Measurements from ENCODE around the gene PTGDS. TPM values are rescaled to one million over a fixed set of nuclear protein-coding genes. Genes with fewer than 3 reads are reported as not detected.

Gene PTGDS
- total RNA-seq, 1 experiment from 2014 or later: 2.2 TPM

- Mint-ChIP-seq H3K4me1 (no peaks in the 10 kb centered on the region), H3K4me3 (no peak overlapping the region), H3K9me3 (peaks cover 8% of the 10 kb centered on the region), H3K36me3 (peaks cover 6% of the 10 kb centered on the region; the same call in 1 of the 2 replicates), H3K27me3 (ENCODE audit: low read depth) (peaks cover 6% of the 10 kb centered on the region; the same call in 1 of the 2 replicates), H3K27ac (no peak overlapping the region)
- TF ChIP-seq ZNF121 (CRISPR knock-in tag; IDR thresholded peaks at IDR 0.05) (no peak), E2F5 (CRISPR knock-in tag; IDR thresholded peaks at IDR 0.05) (no peak), ZNF232 (CRISPR knock-in tag; IDR thresholded peaks at IDR 0.05) (no peak), ZSCAN18 (CRISPR knock-in tag; IDR thresholded peaks at IDR 0.05) (no peak)
- no peak for DNase-seq (ENCODE audit: low spot score)
- ChIA-PET POLR2A (no interaction called here), CTCF (interaction anchor here (1.0 to 1.4 kb wide), 3 partner anchors 19 to 27 kb away, joined by 3 to 9 read pairs (median 3); no protein-coding TSS in a partner anchor)
- no peak for ATAC-seq
Measured at GRCh38 chr9:137007108-137007815, 30.0 kb downstream of the PTGDS start.

GRCh38 chr9:137007816-137008270 lies 30.5 kb downstream of the PTGDS start:
- DNase-seq (ENCODE audit: low spot score) (no peak), ATAC-seq (no peak)
- no peak overlapping the region for H3K27ac Mint-ChIP-seq
- TF ChIP-seq OVOL2 (CRISPR knock-in tag; IDR thresholded peaks at IDR 0.05; ENCODE audit: borderline replicate concordance) (no peak), GRHL2 (CRISPR knock-in tag; IDR thresholded peaks at IDR 0.05; ENCODE audit: insufficient replicate concordance, severe bottlenecking) (no peak), ZNF671 (CRISPR knock-in tag; IDR thresholded peaks at IDR 0.05) (no peak), E2F4 (CRISPR knock-in tag; IDR thresholded peaks at IDR 0.05; ENCODE audit: borderline replicate concordance, low read depth) (no peak), SP1 (CRISPR knock-in tag; conservative IDR thresholded peaks at IDR 0.05) (no peak), ZNF532 (CRISPR knock-in tag; IDR thresholded peaks at IDR 0.05; ENCODE audit: borderline replicate concordance) (no peak), JUN (CRISPR knock-in tag; IDR thresholded peaks at IDR 0.05) (no peak), FOXJ3 (CRISPR knock-in tag; IDR thresholded peaks at IDR 0.05; ENCODE audit: borderline replicate concordance) (no peak), ATF2 (CRISPR knock-in tag; IDR thresholded peaks at IDR 0.05; ENCODE audit: borderline replicate concordance, low read depth) (no peak), STAT6 (CRISPR knock-in tag; conservative IDR thresholded peaks at IDR 0.05; ENCODE audit: low read depth) (no peak), AFF4 (CRISPR knock-in tag; IDR thresholded peaks at IDR 0.05; ENCODE audit: borderline replicate concordance) (no peak), ATF3 (CRISPR knock-in tag; conservative IDR thresholded peaks at IDR 0.05) (no peak)

More at GRCh38 chr9:137007816-137008270, 30.5 kb downstream of the PTGDS start:
- Mint-ChIP-seq H3K27me3 (ENCODE audit: low read depth) (peaks cover 6% of the 10 kb centered on the region; the same call in 1 of the 2 replicates), H3K4me1 (no peaks in the 10 kb centered on the region), H3K9me3 (peaks cover 8% of the 10 kb centered on the region), H3K36me3 (peaks cover 6% of the 10 kb centered on the region; the same call in 1 of the 2 replicates), H3K4me3 (no peak overlapping the region)
- CTCF ChIA-PET: interaction anchor here (1.0 to 1.4 kb wide), 3 partner anchors 19 to 27 kb away, joined by 3 to 9 read pairs (median 3); no protein-coding TSS in a partner anchor
- POLR2A ChIA-PET: no interaction called here
